Iris pigment epithelial cell (primary cell): Measurements from ENCODE around the gene GIGYF1.

Source experiments
- DNase-seq: peaks from one replicate; pipeline ENCODE4 v3.0.0-alpha.2; 2011; ENCODE audit warnings: low read depth

Gene GIGYF1

GRCh38 chr7:100632951-100633717, 60.9 kb downstream of the GIGYF1 start:
- peak; percentile 31 for DNase-seq

GRCh38 chr7:100630066-100630465, 64.0 kb downstream of the GIGYF1 start:
- DNase-seq = no peak
